ENCODE measurements around the gene NDUFS7. TPM values are rescaled to one million over a fixed set of nuclear protein-coding genes. Genes with fewer than 3 reads are reported as not detected.
A peak's percentile ranks its signal among the peaks of the same experiment; 100 is the strongest.

The NDUFS7 gene
- total RNA-seq, 1 donor: 46.0 TPM

DNA sequence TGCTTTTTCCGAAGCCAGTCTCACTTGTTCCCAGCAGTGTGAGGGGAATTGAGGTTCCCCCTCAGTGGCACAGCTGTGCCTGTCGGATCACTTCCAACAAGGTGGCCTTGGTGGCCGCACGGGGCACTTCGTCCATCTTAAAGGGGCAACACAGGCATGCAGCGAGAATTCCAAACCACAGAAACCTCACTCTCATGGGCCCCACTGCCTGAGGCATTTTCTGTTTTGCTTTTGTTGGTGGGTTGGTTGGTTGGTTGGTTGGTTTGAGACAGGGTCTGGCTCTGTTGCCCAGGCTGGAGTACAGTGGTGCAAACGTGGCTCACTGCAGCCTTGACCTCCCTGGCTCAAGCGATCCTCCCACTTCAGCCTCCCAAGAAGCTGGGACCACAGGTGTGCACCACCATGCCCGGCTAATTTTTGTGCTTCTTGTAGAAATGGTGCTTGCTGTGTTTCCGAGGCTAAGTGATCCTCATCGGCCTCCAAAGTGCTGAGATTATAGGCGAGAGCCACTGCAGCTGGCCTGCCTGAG is 3.7 kb upstream of the NDUFS7 start:
- Histone ChIP-seq H3K79me2 (ENCODE audit: insufficient read depth, low read length) (peaks cover 13% of the 10 kb centered on the region), H3K27ac (ENCODE audit: low read depth, low read length) (no peak overlapping the region), H3K4me3 (ENCODE audit: insufficient read depth, low read length) (no peak overlapping the region), H3K9me3 (ENCODE audit: low read depth, low read length) (no peaks in the 10 kb centered on the region), H2AFZ (ENCODE audit: low read length) (no peak overlapping the region), H3K4me2 (ENCODE audit: insufficient read depth, low read length) (no peak overlapping the region), H3K36me3 (ENCODE audit: insufficient read depth, low read length) (peaks cover 5% of the 10 kb centered on the region), H3K27me3 (ENCODE audit: insufficient read depth, low read length) (no peaks in the 10 kb centered on the region), H4K20me1 (ENCODE audit: insufficient read depth, low read length) (no peaks in the 10 kb centered on the region), H3K4me1 (ENCODE audit: insufficient read depth, low read length) (peaks cover 9% of the 10 kb centered on the region)
- DNase-seq (ENCODE audit: insufficient read length, low spot score, missing footprints): no peak
- no peak for TF ChIP-seq CTCF (IDR thresholded peaks at IDR 0.05; ENCODE audit: extremely low read depth, low read depth, low read length)

- Histone ChIP-seq H4K20me1 (ENCODE audit: insufficient read depth, low read length) (no peaks in the 10 kb centered on the region), H3K27me3 (ENCODE audit: insufficient read depth, low read length) (no peaks in the 10 kb centered on the region), H3K4me1 (ENCODE audit: insufficient read depth, low read length) (peaks cover 9% of the 10 kb centered on the region), H3K27ac (ENCODE audit: low read depth, low read length) (no peak overlapping the region), H2AFZ (ENCODE audit: low read length) (no peak overlapping the region), H3K4me2 (ENCODE audit: insufficient read depth, low read length) (no peak overlapping the region), H3K9me3 (ENCODE audit: low read depth, low read length) (no peaks in the 10 kb centered on the region), H3K79me2 (ENCODE audit: insufficient read depth, low read length) (peaks cover 27% of the 10 kb centered on the region), H3K36me3 (ENCODE audit: insufficient read depth, low read length) (no peaks in the 10 kb centered on the region), H3K4me3 (ENCODE audit: insufficient read depth, low read length) (no peak overlapping the region)
- no peak for DNase-seq (ENCODE audit: insufficient read length, low spot score, missing footprints)
- no peak for TF ChIP-seq CTCF (IDR thresholded peaks at IDR 0.05; ENCODE audit: extremely low read depth, low read depth, low read length)
Measured at GRCh38 chr19:1382250-1382649, 1.5 kb upstream of the NDUFS7 start.

DNA sequence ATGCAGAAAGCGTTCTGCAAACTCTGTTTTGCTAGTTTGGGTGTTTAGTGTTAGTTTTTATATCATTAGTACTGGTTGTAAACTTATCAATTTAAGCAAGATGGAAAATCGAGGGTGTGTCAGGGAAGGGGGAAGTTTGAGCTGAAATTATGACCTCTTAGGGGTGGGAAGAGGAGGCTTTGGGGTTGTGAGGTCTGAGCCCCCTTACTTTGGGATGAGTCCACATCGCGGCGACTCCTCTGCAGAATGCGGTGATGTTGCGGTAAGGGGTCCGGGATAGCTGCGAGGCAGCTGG is 743 bp upstream of the NDUFS7 start:
- H4K20me1 ChIP-seq (ENCODE audit: insufficient read depth, low read length): no peaks in the 10 kb centered on the region
- no peak overlapping the region for H3K27ac ChIP-seq (ENCODE audit: low read depth, low read length)
- H3K36me3 ChIP-seq (ENCODE audit: insufficient read depth, low read length): no peaks in the 10 kb centered on the region
- H3K79me2 ChIP-seq (ENCODE audit: insufficient read depth, low read length): peaks cover 29% of the 10 kb centered on the region
- peaks cover 9% of the 10 kb centered on the region for H3K4me1 ChIP-seq (ENCODE audit: insufficient read depth, low read length)
- H3K9me3 ChIP-seq (ENCODE audit: low read depth, low read length): no peaks in the 10 kb centered on the region
- no peak overlapping the region for H3K4me3 ChIP-seq (ENCODE audit: insufficient read depth, low read length)
- TF ChIP-seq CTCF (IDR thresholded peaks at IDR 0.05; ENCODE audit: extremely low read depth, low read depth, low read length): no peak
- no peak overlapping the region for H3K4me2 ChIP-seq (ENCODE audit: insufficient read depth, low read length)
- H2AFZ ChIP-seq (ENCODE audit: low read length): no peak overlapping the region
- DNase-seq (ENCODE audit: insufficient read length, low spot score, missing footprints): no peak
- no peaks in the 10 kb centered on the region for H3K27me3 ChIP-seq (ENCODE audit: insufficient read depth, low read length)

DNA sequence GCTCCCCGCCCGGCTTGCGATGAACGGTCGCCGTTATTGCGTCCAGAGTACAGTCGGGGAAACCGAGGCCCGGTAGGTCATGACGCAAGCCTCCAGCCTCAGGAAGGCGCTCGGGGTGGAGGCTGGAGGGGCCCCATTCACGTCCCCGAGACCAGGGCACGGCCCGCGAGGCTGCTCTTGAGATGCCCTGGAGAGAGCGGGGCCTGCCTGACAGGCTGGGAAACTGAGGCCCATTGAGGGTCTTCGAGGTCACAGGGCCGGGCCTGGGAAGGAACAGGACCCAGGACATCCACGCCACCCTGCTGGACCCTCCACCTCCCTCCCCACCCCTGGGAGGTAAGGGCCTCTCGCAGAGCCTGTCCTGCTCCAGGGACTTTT is 367 bp downstream of the NDUFS7 start:
- H3K4me1 ChIP-seq (ENCODE audit: insufficient read depth, low read length): peaks cover 9% of the 10 kb centered on the region
- peaks cover 35% of the 10 kb centered on the region for H3K79me2 ChIP-seq (ENCODE audit: insufficient read depth, low read length)
- peaks cover 5% of the 10 kb centered on the region for H3K36me3 ChIP-seq (ENCODE audit: insufficient read depth, low read length)
- H3K4me2 ChIP-seq (ENCODE audit: insufficient read depth, low read length): peak overlapping the region; percentile 95
- H4K20me1 ChIP-seq (ENCODE audit: insufficient read depth, low read length): peaks cover 4% of the 10 kb centered on the region
- peak overlapping the region; percentile 83 for H2AFZ ChIP-seq (ENCODE audit: low read length)
- DNase-seq (ENCODE audit: insufficient read length, low spot score, missing footprints): no peak
- H3K27ac ChIP-seq (ENCODE audit: low read depth, low read length): peak overlapping the region; percentile 72
- no peaks in the 10 kb centered on the region for H3K27me3 ChIP-seq (ENCODE audit: insufficient read depth, low read length)
- peak overlapping the region; percentile 97 for H3K4me3 ChIP-seq (ENCODE audit: insufficient read depth, low read length)
- H3K9me3 ChIP-seq (ENCODE audit: low read depth, low read length): no peaks in the 10 kb centered on the region
- TF ChIP-seq CTCF (IDR thresholded peaks at IDR 0.05; ENCODE audit: extremely low read depth, low read depth, low read length): no peak

Measured in osteoblast (primary cell).